ENCODE results near the gene NACC2.
"Not testable (repeated sequence)": the region's sequence is repeated elsewhere in the genome, so short reads cannot be mapped to it uniquely, and the experiment has no call there.

Gene NACC2

GRCh38 chr9:136048560-136049411, 46.3 kb downstream of the NACC2 start:
- no peak for DNase-seq

DNA sequence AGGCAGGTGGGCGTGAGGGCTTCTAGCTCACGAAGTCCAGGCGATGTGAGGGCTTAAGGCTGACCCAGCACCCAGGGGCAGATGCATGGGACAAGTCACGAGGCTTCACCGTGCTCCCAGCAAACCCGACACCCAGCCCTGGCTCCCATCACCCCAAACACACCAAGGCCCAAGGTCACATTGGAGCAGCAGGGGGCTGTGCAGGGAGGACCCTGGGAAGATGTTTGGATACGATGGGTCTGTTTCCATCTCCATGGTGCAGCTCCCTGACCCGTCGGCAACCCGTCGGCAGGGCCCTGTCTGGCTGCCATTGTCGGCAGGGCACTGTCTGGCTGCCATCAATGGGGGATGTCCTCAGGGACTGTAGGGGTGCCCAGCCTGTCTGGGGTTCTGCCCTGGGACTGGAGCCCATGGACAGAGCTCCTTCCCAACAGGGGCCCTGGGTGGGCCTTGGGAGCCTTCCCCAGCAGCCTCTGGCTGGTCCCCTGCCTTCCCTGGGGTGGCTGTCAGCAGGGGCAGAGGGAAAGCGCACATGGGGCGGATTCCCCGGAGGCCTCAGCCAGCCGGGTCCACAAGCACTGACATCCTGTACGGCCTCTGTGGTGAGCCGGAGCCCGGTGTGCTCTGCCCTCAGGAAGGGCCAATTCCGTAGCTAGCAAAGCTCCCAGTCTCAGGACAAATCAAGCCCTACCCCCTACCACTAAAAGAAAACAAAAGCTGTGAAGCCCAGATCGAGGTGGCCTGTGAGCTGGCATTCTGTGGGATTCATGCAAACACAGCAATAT, 47.1 kb downstream of the NACC2 start:
- DNase-seq = no peak

DNA sequence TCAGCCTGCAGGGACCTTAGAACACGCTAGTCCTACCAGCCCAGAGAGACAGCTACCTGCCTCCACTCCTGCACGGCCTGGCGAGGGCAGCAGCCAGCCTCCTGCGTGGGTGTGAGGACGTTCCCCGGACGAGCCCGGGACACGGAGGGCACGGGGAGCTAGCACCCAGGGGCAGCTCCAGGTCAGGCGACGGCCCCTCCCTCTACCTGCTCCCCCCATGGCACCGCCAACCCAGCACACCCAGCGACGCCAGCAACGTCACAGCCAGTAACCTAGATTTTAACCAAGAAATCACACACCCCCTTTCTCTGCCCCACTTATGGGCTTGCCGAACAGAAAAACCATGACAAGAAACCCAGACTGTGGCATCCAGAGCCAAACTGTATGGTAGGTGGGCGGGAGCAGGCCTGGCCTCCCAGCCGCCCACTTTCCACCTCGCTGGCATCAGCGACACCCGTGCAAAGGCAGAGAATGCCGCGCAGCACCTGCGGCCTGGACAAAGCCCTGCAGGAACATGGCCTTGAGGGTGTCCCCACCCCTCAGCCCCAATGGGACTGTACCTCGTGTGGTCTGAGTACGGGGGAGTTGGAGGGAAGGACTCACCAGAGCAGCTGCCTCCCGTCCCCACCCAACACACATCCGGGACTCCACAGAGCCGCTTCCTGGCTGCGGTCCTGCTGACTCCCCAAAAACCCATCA, 47.9 kb downstream of the NACC2 start:
- no peak for DNase-seq

GRCh38 chr9:136046554-136046920, 48.6 kb downstream of the NACC2 start:
- no peak for DNase-seq

DNA sequence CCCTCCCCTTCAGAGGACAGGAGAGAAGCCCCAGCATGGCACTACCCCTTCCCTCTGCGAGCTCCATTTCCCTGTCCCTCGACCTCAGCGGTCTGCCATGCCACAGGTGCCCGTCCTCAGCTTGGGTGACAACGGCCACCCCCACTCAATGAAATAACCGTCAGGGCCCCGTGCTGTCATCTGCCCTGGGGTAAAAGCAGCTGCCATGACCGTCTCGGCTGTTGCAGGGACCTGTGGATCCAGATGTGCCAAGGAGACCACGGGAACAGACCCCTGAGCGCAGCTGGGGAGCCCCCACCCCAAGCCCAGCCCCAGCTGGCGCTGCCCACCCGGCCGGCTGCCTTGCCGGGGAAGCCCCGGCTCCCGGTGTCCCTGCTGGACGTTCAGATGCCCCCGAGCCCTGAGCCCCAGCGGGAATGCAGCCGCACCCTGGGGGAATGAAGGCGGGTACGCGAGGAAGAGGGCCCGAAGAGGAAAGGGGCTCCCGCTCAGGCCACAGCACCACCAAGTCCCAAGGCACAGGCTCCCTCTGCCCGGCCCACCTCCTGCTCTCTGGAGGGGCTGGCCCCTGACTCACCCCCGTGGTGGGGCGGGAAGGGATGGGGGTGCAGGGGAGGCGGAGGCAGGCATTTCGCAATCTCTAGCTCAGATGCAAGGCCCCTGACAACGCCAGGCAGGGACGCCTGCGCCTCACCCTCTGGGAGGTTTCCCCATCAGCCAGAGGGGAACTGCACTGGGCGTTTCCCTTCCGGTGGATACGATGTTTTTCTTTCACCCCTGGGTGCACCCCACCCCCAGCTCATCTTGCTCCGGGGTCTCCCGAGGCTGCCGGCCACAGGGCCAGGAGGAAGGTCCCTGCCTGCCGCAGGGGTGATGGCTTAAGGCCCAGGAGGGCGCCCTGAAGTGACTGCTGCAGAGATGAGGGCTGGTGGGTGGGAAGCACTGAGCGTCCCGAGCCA, 49.2 kb downstream of the NACC2 start:
- DNase-seq = no peak

DNA sequence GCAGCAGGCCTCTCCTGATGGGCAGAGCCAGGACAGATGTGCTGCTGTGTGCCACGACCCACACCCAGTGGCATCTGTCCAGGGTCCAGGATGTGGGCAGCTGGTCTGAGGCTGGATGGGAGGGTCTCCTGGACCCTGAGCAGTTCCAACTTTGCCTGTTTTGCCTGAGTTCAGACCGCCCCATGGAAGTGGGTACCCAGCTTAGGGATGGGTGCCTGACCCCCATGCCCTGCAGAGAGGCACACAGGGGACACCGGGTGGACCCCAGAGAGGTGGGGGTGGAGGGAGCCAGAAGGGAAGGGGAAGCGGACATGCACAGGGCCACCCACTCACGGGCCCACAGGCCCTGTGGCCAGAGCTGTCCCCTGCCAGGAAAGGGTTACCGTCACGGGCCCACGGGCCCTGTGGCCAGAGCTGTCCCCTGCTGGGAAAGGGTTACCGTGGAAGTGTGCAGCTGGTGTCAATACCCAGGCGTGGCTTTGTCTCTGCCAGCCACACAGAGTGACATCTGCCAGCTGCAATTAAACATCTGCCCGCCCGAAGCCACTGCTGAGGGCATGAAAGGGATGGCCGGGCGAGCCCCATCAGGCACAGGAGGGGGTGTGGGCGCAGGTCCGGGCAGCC, 50.0 kb downstream of the NACC2 start:
- peak in 15 of 56 donors; percentile 26 to 65 (median 50) for DNase-seq

- DNase-seq = no peak
Measured at GRCh38 chr9:136044207-136044970, 50.7 kb downstream of the NACC2 start.

- no peak for DNase-seq
Measured at GRCh38 chr9:136043441-136043991, 51.6 kb downstream of the NACC2 start.

DNA sequence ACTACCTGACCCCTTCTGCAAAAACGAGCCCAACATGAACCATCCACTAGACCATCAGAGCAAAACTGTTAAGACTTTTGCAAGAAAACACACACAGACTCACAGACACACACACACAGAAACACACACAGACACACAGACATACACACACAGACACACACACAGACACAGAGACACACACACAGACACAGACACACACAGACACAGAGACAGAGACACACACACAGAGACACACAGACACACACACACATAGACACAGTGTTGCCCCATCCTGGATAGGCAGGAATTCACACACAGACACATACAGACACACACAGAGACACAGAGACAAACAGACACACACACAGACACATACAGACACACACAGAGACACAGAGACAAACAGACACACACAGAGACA, 52.5 kb downstream of the NACC2 start:
- no peak for DNase-seq

GRCh38 chr9:136040848-136041247, 54.2 kb downstream of the NACC2 start:
- DNase-seq = not testable (repeated sequence)

- DNase-seq = no peak
Measured at GRCh38 chr9:136039488-136039887, 55.6 kb downstream of the NACC2 start.

DNA sequence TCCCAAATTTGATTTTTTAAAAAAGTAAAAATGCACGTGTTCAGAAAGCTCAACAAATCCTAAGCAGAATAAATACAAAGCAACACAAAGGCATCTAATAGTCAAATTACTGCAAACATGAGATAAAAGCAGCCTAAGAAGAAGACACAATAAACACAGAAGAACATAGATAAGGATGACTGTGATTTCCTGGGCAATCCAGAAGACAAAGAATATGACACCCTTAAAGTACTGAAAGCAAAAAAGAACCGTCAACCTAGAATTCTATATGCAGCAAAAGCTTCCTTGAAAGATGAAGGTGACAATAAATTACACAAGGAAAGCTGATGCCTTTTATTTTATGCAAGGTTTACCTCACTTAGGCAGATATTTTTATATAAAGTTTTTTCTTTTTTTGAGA, 58.2 kb downstream of the NACC2 start:
- no peak for DNase-seq

- DNase-seq = no peak
Measured at GRCh38 chr9:136036050-136036449, 59.0 kb downstream of the NACC2 start.

DNA sequence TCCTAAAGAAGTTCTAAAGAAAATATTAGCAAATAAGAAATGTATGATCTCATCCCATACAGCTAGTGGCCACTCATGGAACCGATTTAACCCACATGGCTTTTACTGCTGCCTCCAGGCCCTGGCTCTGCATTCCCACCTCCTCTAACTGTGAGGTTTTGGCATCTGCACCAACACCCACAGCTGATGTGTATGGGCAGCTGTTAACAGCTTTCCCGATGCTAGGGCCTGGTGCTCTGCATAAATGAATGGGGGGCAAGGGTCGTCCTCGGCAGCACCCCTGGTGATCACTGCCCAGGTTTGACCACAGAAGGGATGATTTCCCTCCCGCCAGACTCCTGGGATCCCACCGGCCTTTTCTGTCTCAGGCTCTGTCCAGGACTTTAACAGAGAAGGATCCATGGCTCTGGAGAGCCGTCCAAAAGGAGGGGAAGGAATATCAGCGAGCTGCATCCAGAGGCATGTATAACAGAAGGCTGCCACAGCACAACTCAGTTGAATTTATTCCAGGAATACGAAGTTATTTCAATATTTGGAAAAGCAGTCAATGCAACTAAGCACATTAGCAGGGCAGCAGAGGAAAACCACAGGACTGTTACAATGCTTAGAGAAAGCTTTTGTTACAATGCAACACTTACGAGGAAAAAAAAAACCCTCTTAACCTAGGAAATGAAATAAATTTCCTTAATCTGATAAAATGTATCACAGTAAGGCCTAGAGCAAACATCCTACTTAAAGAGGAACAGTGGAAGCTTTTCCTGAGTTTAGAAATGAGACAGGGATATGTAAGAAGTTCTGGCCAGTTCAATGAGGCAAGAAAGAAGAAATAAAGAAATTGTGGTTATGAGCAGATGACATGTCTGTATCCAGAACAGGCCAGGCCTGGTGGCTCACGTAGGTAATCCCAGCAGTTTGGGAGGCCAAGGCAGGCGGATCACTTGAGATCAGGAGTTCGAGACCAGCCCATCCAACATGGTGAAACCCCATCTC, 63.1 kb downstream of the NACC2 start:
- DNase-seq = no peak

GRCh38 chr9:136031094-136031493, 64.0 kb downstream of the NACC2 start:
- no peak for DNase-seq

- no peak for DNase-seq
Measured at GRCh38 chr9:136029556-136029955, 65.5 kb downstream of the NACC2 start.

GRCh38 chr9:136028760-136029470, 66.2 kb downstream of the NACC2 start:
- no peak for DNase-seq

Data from amygdala (tissue), 56 donors.